Peyer's patch (tissue), 4 donors: Measurements from ENCODE around the gene NUDT16L1.

Source experiments
- POLR2A ChIP-seq, 2 donors: fragments of 450-650 bp; IDR thresholded peaks; one replicate each; pipeline ENCODE4 v1.5.1; 2017; ENCODE audit warnings: antibody characterized with exemption in 2 of 2, mild to moderate bottlenecking in 2 of 2, moderate library complexity in 2 of 2
- TF ChIP-seq, protein P1 (sequence below), 6 experiments: fragments of 450-650 bp in 4 of 6; fragments of 200-600 bp in 2 of 6; sonication (generic) in 1 of 6; IDR thresholded peaks; one replicate each; pipeline ENCODE4 v1.5.1; 2017 to 2019; ENCODE audit warnings: antibody characterized with exemption in 6 of 6, mild to moderate bottlenecking in 3 of 6, moderate library complexity in 1 of 6

DNA sequence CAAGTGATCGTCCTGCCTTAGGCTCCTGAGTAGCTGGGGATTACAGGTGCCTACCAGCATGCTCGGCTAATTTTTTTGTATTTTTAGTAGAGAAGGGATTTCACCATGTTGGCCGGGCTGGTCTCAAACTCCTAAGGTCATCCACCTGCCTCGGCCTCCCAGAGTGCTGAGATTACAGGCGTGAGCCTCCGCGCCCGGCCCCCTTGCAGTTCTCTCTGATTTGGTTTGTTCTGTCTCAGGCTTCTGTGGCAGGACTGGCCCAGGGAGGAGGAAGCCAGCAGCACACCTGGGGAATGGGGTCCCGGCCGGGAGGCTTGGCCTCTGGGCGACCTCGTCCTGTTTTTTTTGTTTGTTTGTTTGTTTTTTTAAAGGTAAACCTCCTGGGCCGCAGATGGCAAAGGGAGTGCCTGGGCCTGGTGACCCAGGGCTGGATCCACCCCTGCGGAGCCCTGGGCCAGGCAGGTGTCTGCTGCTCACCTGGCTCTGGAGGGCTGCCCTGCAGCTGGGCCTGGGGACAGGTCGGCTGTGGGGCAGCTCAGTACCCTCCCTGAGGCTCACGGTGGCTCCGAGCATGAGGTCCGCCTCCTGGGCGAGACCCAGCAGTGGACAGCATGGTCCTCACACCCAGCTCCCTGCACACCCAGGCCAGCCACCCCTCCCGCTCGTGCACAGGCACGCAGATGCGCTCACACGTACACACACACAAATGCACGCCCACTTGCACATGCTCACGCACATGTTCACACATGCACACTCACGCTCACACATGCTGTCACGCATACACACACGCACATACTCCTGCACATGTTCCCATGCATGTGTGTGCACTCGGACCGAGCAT, 3.3 kb upstream of the NUDT16L1 start:
- TF ChIP-seq, protein P1, sequence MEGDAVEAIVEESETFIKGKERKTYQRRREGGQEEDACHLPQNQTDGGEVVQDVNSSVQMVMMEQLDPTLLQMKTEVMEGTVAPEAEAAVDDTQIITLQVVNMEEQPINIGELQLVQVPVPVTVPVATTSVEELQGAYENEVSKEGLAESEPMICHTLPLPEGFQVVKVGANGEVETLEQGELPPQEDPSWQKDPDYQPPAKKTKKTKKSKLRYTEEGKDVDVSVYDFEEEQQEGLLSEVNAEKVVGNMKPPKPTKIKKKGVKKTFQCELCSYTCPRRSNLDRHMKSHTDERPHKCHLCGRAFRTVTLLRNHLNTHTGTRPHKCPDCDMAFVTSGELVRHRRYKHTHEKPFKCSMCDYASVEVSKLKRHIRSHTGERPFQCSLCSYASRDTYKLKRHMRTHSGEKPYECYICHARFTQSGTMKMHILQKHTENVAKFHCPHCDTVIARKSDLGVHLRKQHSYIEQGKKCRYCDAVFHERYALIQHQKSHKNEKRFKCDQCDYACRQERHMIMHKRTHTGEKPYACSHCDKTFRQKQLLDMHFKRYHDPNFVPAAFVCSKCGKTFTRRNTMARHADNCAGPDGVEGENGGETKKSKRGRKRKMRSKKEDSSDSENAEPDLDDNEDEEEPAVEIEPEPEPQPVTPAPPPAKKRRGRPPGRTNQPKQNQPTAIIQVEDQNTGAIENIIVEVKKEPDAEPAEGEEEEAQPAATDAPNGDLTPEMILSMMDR (IDR thresholded peaks at IDR 0.05) = no peak
- TF ChIP-seq POLR2A (IDR thresholded peaks at IDR 0.05) = no peak
